SK-N-SH (cell line): ENCODE measurements around the gene EME2. TPM values are rescaled to one million over a fixed set of nuclear protein-coding genes. Genes with fewer than 3 reads are reported as not detected.

Source experiments
- CTCF ChIA-PET: fragments of 300-600, 350-600 bp; formaldehyde crosslinking; extraction: SDS; loops from one replicate; lab custom pipeline; 2021; lab: Yijun Ruan, JAX
- POLR2A ChIA-PET: fragments of 350-600 bp; sonication (Branson Sonifier 250); formaldehyde crosslinking; extraction: SDS; loops from one replicate; lab custom pipeline; 2020; ENCODE audit warnings: antibody characterized with exemption, inconsistent platforms; lab: Yijun Ruan, JAX
- DNase-seq: peaks from one replicate; pipeline ENCODE4 v3.0.0; 2012
- H2AFZ ChIP-seq: fragments of 200-600 bp; sonication (generic); 2 replicates; pipeline ENCODE4 v1.8.1; 2016; ENCODE audit warnings: antibody characterized with exemption, mild to moderate bottlenecking, low read depth
- H3F3A ChIP-seq: fragments of 200-600 bp; sonication (generic); replicated peaks from 2 replicates; pipeline ENCODE3; 2016; ENCODE audit warnings: antibody characterized with exemption, mild to moderate bottlenecking; ENCODE audit not compliant: insufficient read depth
- H3K27ac ChIP-seq, 2 experiments: fragments of 200-500 bp in 1 of 2; fragments of 200-600 bp in 1 of 2; sonication (Bioruptor generic) in 1 of 2; sonication (generic), shearing (Covaris generic) in 1 of 2; 2 replicates each; pipeline versions ENCODE4 v1.5.1 to v1.6.1; 2014 to 2016; ENCODE audit warnings: low read depth in 2 of 2, inconsistent platforms in 1 of 2, low read length in 1 of 2, mild to moderate bottlenecking in 1 of 2, mixed read lengths in 1 of 2
- H3K27me3 ChIP-seq: fragments of 200-600 bp; sonication (generic), shearing (Covaris generic); 2 replicates; pipeline ENCODE4 v1.6.1; 2016; ENCODE audit warnings: mixed run types; ENCODE audit not compliant: insufficient read depth
- H3K36me3 ChIP-seq, 2 experiments: fragments of 200-500 bp in 1 of 2; fragments of 200-600 bp in 1 of 2; sonication (Bioruptor generic) in 1 of 2; sonication (generic) in 1 of 2; replicated peaks in 1 of 2; 2 replicates each; pipeline versions ENCODE3 to v1.5.1; 2014 to 2016; ENCODE audit warnings: low read length in 1 of 2, mild to moderate bottlenecking in 1 of 2; ENCODE audit not compliant: insufficient read depth in 2 of 2, control insufficient read depth in 1 of 2
- H3K4me1 ChIP-seq, 2 experiments: fragments of 200-500 bp in 1 of 2; fragments of 200-600 bp in 1 of 2; sonication (Bioruptor generic) in 1 of 2; sonication (generic), shearing (Covaris generic) in 1 of 2; 2 replicates each; pipeline versions ENCODE4 v1.5.1 to v1.6.1; 2014 to 2016; ENCODE audit warnings: low read depth in 1 of 2, low read length in 1 of 2, mixed run types in 1 of 2; ENCODE audit not compliant: insufficient read depth in 2 of 2, control insufficient read depth in 1 of 2
- H3K4me2 ChIP-seq: fragments of 200-600 bp; sonication (generic), shearing (Covaris generic); 2 replicates; pipeline ENCODE4 v1.6.1; 2017; ENCODE audit warnings: mixed run types
- H3K4me3 ChIP-seq, 2 experiments: fragments of 200-500 bp in 1 of 2; fragments of 200-600 bp in 1 of 2; sonication (Bioruptor generic) in 1 of 2; sonication (generic), shearing (Covaris generic) in 1 of 2; 2 replicates each; pipeline versions ENCODE4 v1.5.1 to v1.8.1; 2014 to 2016; ENCODE audit warnings: low read depth in 2 of 2, inconsistent platforms in 1 of 2, low read length in 1 of 2, mild to moderate bottlenecking in 1 of 2, mixed read lengths in 1 of 2, moderate library complexity in 1 of 2
- H3K79me2 ChIP-seq: fragments of 200-600 bp; sonication (generic); 2 replicates; pipeline ENCODE4 v1.8.1; 2017; ENCODE audit warnings: mild to moderate bottlenecking; ENCODE audit not compliant: insufficient read depth
- H3K9ac ChIP-seq: fragments of 200-600 bp; sonication (generic); 2 replicates; pipeline ENCODE4 v1.6.1; 2017; ENCODE audit warnings: mixed run types
- H3K9me2 ChIP-seq: fragments of 200-600 bp; sonication (generic); 2 replicates; pipeline ENCODE4 v1.6.1; 2017; ENCODE audit warnings: mixed run types
- H3K9me3 ChIP-seq: fragments of 200-600 bp; sonication (generic); 2 replicates; pipeline ENCODE4 v1.6.1; 2017; ENCODE audit warnings: mixed run types, mild to moderate bottlenecking, moderate library complexity
- H4K20me1 ChIP-seq: fragments of 200-600 bp; sonication (generic); 2 replicates; pipeline ENCODE4 v1.6.1; 2017; ENCODE audit warnings: mild to moderate bottlenecking, mixed run types; ENCODE audit not compliant: insufficient read depth
- CHD2 ChIP-seq: fragments of 150-350 bp; IDR thresholded peaks from 2 replicates; pipeline ENCODE4 v1.6.1; 2018; ENCODE audit warnings: low read length; ENCODE audit not compliant: partially characterized antibody
- ELF1 ChIP-seq: IDR thresholded peaks from 2 replicates; pipeline ENCODE4 v1.4.0; 2012
- EP300 ChIP-seq, 2 experiments: IDR thresholded peaks; 2 replicates each; pipeline versions ENCODE4 v1.4.0 to v1.6.1; 2012; ENCODE audit warnings: borderline replicate concordance in 1 of 2, low read depth in 1 of 2, low read length in 1 of 2
- EZH2phosphoT487 ChIP-seq: fragments of 200-600 bp; sonication (generic); IDR thresholded peaks from 2 replicates; pipeline ENCODE4 v1.6.1; 2017; ENCODE audit warnings: low read depth, mixed run types, mild to moderate bottlenecking, antibody characterized with exemption, moderate library complexity, borderline replicate concordance
- FOXM1 ChIP-seq: IDR thresholded peaks from 2 replicates; pipeline ENCODE4 v1.4.0; 2012; ENCODE audit warnings: low read depth, mild to moderate bottlenecking
- GATA2 ChIP-seq: sonication (generic); formaldehyde crosslinking; IDR thresholded peaks from 2 replicates; pipeline ENCODE4 v1.5.0; 2020; ENCODE audit warnings: mild to moderate bottlenecking, missing genetic modification reagents
- IRF3 ChIP-seq: fragments of 150-350 bp; IDR thresholded peaks from 2 replicates; pipeline ENCODE4 v1.6.1; 2016; ENCODE audit warnings: mild to moderate bottlenecking, low read depth, low read length
- MEF2A ChIP-seq: IDR thresholded peaks from 2 replicates; pipeline ENCODE4 v1.4.0; 2012; ENCODE audit warnings: low read depth, borderline replicate concordance
- RXRA ChIP-seq: IDR thresholded peaks from 2 replicates; pipeline ENCODE4 v1.4.0; 2012; ENCODE audit warnings: low read depth, mild to moderate bottlenecking, borderline replicate concordance
- SIN3A ChIP-seq: IDR thresholded peaks from 2 replicates; pipeline ENCODE4 v1.6.1; 2012; ENCODE audit warnings: low read depth, mild to moderate bottlenecking, low read length, moderate library complexity, borderline replicate concordance
- YY1 ChIP-seq: IDR thresholded peaks from 2 replicates; pipeline ENCODE4 v1.4.0; 2012; ENCODE audit warnings: low read depth, mild to moderate bottlenecking
- ZBTB33 ChIP-seq: IDR thresholded peaks from 2 replicates; pipeline ENCODE4 v1.4.0; 2012; ENCODE audit warnings: low read depth, borderline replicate concordance
- WGBS: methylation state at CpG from one replicate; pipeline ENCODE4 v1.1.6; 2017; ENCODE audit warnings: low lambda C conversion rate; 5-methylcytosine and 5-hydroxymethylcytosine counted together
- polyA plus RNA-seq, 3 experiments: library from polyadenylated mRNA; depleted of rRNA; stranded (reverse); fragments of >200 nt; gene quantifications; 2 replicates each; pipeline ENCODE4 v1.2.3, GENCODE V29; 2012
- small RNA-seq, 7 experiments: library from RNA; depleted of rRNA; stranded (forward); fragments of <200 nt; gene quantifications; one replicate each; pipeline ENCODE3, GENCODE V24; 2012

The EME2 gene
- polyA plus RNA-seq, 1 of the 3 experiments (the other 2 are of a cell fraction) = 10.1 TPM

GRCh38 chr16:1825381-1825863 is 52.8 kb downstream of the EME2 start:
- DNase-seq = no peak
- Histone ChIP-seq H3K4me2 (peak overlapping the region; percentile 89), H2AFZ (peak overlapping the region; percentile 46; the same call in 1 of the 2 replicates), H3K9ac (peak overlapping the region; percentile 44; the same call in 1 of the 2 replicates), H3K4me1 (peaks cover 0 to 18% of the 10 kb centered on the region in 2 experiments; a peak in 3 of 4 replicates), H3K27ac (no peak overlapping the region), H3K27me3 (no peaks in the 10 kb centered on the region), H3K4me3 (peak overlapping the region; percentile 69 to 95), H3K36me3 (peaks cover 12 to 21% of the 10 kb centered on the region in 2 experiments), H4K20me1 (no peaks in the 10 kb centered on the region), H3K9me2 (no peaks in the 10 kb centered on the region), H3K9me3 (no peaks in the 10 kb centered on the region), H3K79me2 (peaks cover 63% of the 10 kb centered on the region), H3F3A (no peaks in the 10 kb centered on the region)
- POLR2A ChIA-PET = interaction anchor here (1.0 to 1.9 kb wide), 3 partner anchors 43 to 330 kb away, joined by 3 to 8 read pairs (median 4); partner anchors contain the start of genes NUBP2, RPS2, SPSB3 and TRAF7
- TF ChIP-seq GATA2 (CRISPR knock-in tag) (no peak), FOXM1 (no peak), EP300 (IDR thresholded peaks at IDR 0.05; ENCODE audit: borderline replicate concordance in 1 of 2, low read depth in 1 of 2, low read length in 1 of 2) (no peak), CHD2 (no peak), SIN3A (no peak), ZBTB33 (no peak), ELF1 (no peak), YY1 (no peak), RXRA (no peak), IRF3 (no peak), EZH2phosphoT487 (no peak), MEF2A (no peak)
- WGBS = 76% methylated on average over 15 of the region's 15 CpGs
- CTCF ChIA-PET = interaction anchor here (1.5 to 2.6 kb wide), 2 partner anchors 104 to 106 kb away, joined by 4 to 7 read pairs; no protein-coding TSS in a partner anchor

Small RNAs within 50 kb of the gene (small RNA-seq; reads per million reads assigned to genes)
- 0 to 2.6 (median 1.4) reads per million in 7 experiments for gene MIR3177

Other genes starting within 250 kb of the EME2 start
- gene TMEM204, start 239.1 kb upstream of the EME2 start, polyA plus RNA-seq (2012; rRNA removed) = 2.1 and 2.3 TPM in 2 replicates
- gene IFT140, start 160.7 kb upstream of the EME2 start, polyA plus RNA-seq (2012; rRNA removed) = 13.5 and 19.3 TPM in 2 replicates
- 7.6 and 9.5 TPM in 2 replicates for gene CRAMP1, start 160.4 kb upstream of the EME2 start, polyA plus RNA-seq (2012; rRNA removed)
- 36.9 and 67.4 TPM in 2 replicates for gene JPT2, start 94.5 kb upstream of the EME2 start, polyA plus RNA-seq (2012; rRNA removed)
- 53.6 and 57.3 TPM in 2 replicates for gene MAPK8IP3, start 66.6 kb upstream of the EME2 start, polyA plus RNA-seq (2012; rRNA removed)
- gene NME3, start 1.3 kb upstream of the EME2 start, polyA plus RNA-seq (2012; rRNA removed) = 77.2 and 80.4 TPM in 2 replicates
- gene MRPS34, start 324 bp downstream of the EME2 start, polyA plus RNA-seq (2012; rRNA removed) = 127 and 156 TPM in 2 replicates
- gene SPSB3, start 9.8 kb downstream of the EME2 start, polyA plus RNA-seq (2012; rRNA removed) = 40.6 and 41.6 TPM in 2 replicates
- gene NUBP2, start 10.2 kb downstream of the EME2 start, polyA plus RNA-seq (2012; rRNA removed) = 73.2 and 75.4 TPM in 2 replicates
- 0.02 and 0.03 TPM in 2 replicates for gene IGFALS, start 20.9 kb downstream of the EME2 start, polyA plus RNA-seq (2012; rRNA removed)
- gene HAGH, start 54.0 kb downstream of the EME2 start, polyA plus RNA-seq (2012; rRNA removed) = 119 and 138 TPM in 2 replicates
- gene FAHD1, start 54.4 kb downstream of the EME2 start, polyA plus RNA-seq (2012; rRNA removed) = 58.2 and 59.0 TPM in 2 replicates
- 0.05 TPM in 1 of 2 replicates, not detected in the other for gene MEIOB, start 99.4 kb downstream of the EME2 start, polyA plus RNA-seq (2012; rRNA removed)
- 0.03 TPM in 1 of 2 replicates, not detected in the other for gene HS3ST6, start 145.6 kb downstream of the EME2 start, polyA plus RNA-seq (2012; rRNA removed)
- gene MSRB1, start 170.4 kb downstream of the EME2 start, polyA plus RNA-seq (2012; rRNA removed) = 30.1 and 31.4 TPM in 2 replicates
- not detected in 2 replicates for gene RPL3L, start 181.9 kb downstream of the EME2 start, polyA plus RNA-seq (2012; rRNA removed)
- gene NDUFB10, start 186.7 kb downstream of the EME2 start, polyA plus RNA-seq (2012; rRNA removed) = 251 and 468 TPM in 2 replicates
- 4,622 and 6,384 TPM in 2 replicates for gene RPS2, start 192.0 kb downstream of the EME2 start, polyA plus RNA-seq (2012; rRNA removed)
- gene RNF151, start 194.0 kb downstream of the EME2 start, polyA plus RNA-seq (2012; rRNA removed) = 0.07 TPM in 1 of 2 replicates, not detected in the other
- gene TBL3, start 199.2 kb downstream of the EME2 start, polyA plus RNA-seq (2012; rRNA removed) = 36.7 and 37.1 TPM in 2 replicates
- 0.19 and 0.21 TPM in 2 replicates for gene NOXO1, start 208.7 kb downstream of the EME2 start, polyA plus RNA-seq (2012; rRNA removed)
- 13.3 and 20.4 TPM in 2 replicates for gene GFER, start 211.4 kb downstream of the EME2 start, polyA plus RNA-seq (2012; rRNA removed)
- gene SYNGR3, start 217.2 kb downstream of the EME2 start, polyA plus RNA-seq (2012; rRNA removed) = 10.7 and 10.8 TPM in 2 replicates
- gene ZNF598, start 237.0 kb downstream of the EME2 start, polyA plus RNA-seq (2012; rRNA removed) = 38.1 and 47.8 TPM in 2 replicates
- 0.62 and 1.1 TPM in 2 replicates for gene NPW, start 247.0 kb downstream of the EME2 start, polyA plus RNA-seq (2012; rRNA removed)